Esophagus muscularis mucosa (tissue), 4 donors: ENCODE results near the gene FOXK1. TPM values are rescaled to one million over a fixed set of nuclear protein-coding genes. Genes with fewer than 3 reads are reported as not detected.

ENCODE experiments used
- DNase-seq: peaks from one replicate; pipeline ENCODE4 v3.0.0-alpha.2; 2017; ENCODE audit errors: extremely low spot score
- H3K27ac ChIP-seq, 4 donors: fragments of 200-600 bp; sonication (generic); replicated peaks in 1 of 4; 1 replicate in 3 of 4; 2 replicates in 1 of 4; pipeline ENCODE4 v1.5.1; 2016 to 2019; ENCODE audit warnings: mild to moderate bottlenecking in 1 of 4
- H3K27me3 ChIP-seq, 4 donors: fragments of 200-600 bp; sonication (generic); one replicate each; pipeline versions ENCODE4 v1.5.1 to v1.6.0; 2016 to 2019
- H3K36me3 ChIP-seq, 4 donors: fragments of 200-600 bp; sonication (generic); one replicate each; pipeline ENCODE4 v1.5.1; 2016 to 2019
- H3K4me1 ChIP-seq, 4 donors: fragments of 200-600 bp; sonication (generic); one replicate each; pipeline ENCODE4 v1.5.1; 2016 to 2019
- H3K4me3 ChIP-seq, 4 donors: fragments of 200-600 bp; sonication (generic); 1 replicate in 2 of 4; 2 replicates in 2 of 4; pipeline ENCODE4 v1.5.1; 2016 to 2019; ENCODE audit warnings: mild to moderate bottlenecking in 4 of 4, moderate library complexity in 1 of 4
- H3K9me3 ChIP-seq, 4 donors: fragments of 200-600 bp; sonication (generic); 1 replicate in 3 of 4; 2 replicates in 1 of 4; pipeline ENCODE4 v1.5.1; 2016 to 2019
- CTCF ChIP-seq, 3 experiments: fragments of 200-600 bp in 2 of 3; fragments of 450-650 bp in 1 of 3; sonication (generic) in 2 of 3; IDR thresholded peaks; one replicate each; pipeline ENCODE4 v1.5.1; 2017 to 2019; ENCODE audit warnings: antibody characterized with exemption in 3 of 3, mild to moderate bottlenecking in 2 of 3, moderate library complexity in 1 of 3
- EP300 ChIP-seq: sonication (generic); formaldehyde crosslinking; IDR thresholded peaks from one replicate; pipeline ENCODE4 v1.6.1; 2017; ENCODE audit warnings: antibody characterized with exemption
- POLR2A ChIP-seq: fragments of 450-650 bp; IDR thresholded peaks from one replicate; pipeline ENCODE4 v1.6.1; 2017; ENCODE audit warnings: antibody characterized with exemption, moderate library complexity, mild to moderate bottlenecking, low read depth
- POLR2AphosphoS5 ChIP-seq, 2 donors: sonication (generic); formaldehyde crosslinking; IDR thresholded peaks; one replicate each; pipeline ENCODE4 v1.6.1; 2017; ENCODE audit warnings: antibody characterized with exemption in 2 of 2
- WGBS: methylation state at CpG from one replicate; pipeline ENCODE4 v1.1.5; 2018; 5-methylcytosine and 5-hydroxymethylcytosine counted together
- intact Hi-C: fragments of 100-400 bp; cut with DNase I; formaldehyde crosslinking; loops from one replicate; pipeline ENCODE4 v1.15.1; 2023
- total RNA-seq, 4 donors: library from RNA; depleted of rRNA; stranded (reverse); fragments of >200 nt; gene quantifications; one replicate each; pipeline versions ENCODE4 v1.1.0 to v1.2.1, GENCODE V29; 2016

Gene FOXK1
- total RNA-seq, 4 donors from 2014 or later: 23.4 to 46.1 (median 36.3) TPM

- no peaks in the 10 kb centered on the region for H3K4me1 ChIP-seq
- H3K36me3 ChIP-seq: peaks cover 81 to 98% (median 97%) of the 10 kb centered on the region in 4 donors
- H3K27ac ChIP-seq: no peak overlapping the region
- intact Hi-C loops: no loop called here
- H3K9me3 ChIP-seq: no peaks in the 10 kb centered on the region
- WGBS: 83% methylated on average over 14 of the region's 20 CpGs
- no peaks in the 10 kb centered on the region for H3K27me3 ChIP-seq
- TF ChIP-seq POLR2AphosphoS5 (IDR thresholded peaks at IDR 0.05) (no peak), CTCF (IDR thresholded peaks at IDR 0.05) (no peak), POLR2A (no peak), EP300 (no peak)
- no peak overlapping the region for H3K4me3 ChIP-seq
- no peak for DNase-seq
Observed at GRCh38 chr7:4785371-4785770, 103.3 kb downstream of the FOXK1 start.

GRCh38 chr7:4786015-4786414 is 103.9 kb downstream of the FOXK1 start:
- H3K4me1 ChIP-seq: no peaks in the 10 kb centered on the region
- intact Hi-C loops: no loop called here
- H3K27me3 ChIP-seq: no peaks in the 10 kb centered on the region
- WGBS: 95% methylated on average over 16 of the region's 17 CpGs
- H3K4me3 ChIP-seq: no peak overlapping the region
- H3K27ac ChIP-seq: no peak overlapping the region
- no peak for DNase-seq
- peaks cover 87 to 100% (median 100%) of the 10 kb centered on the region in 4 donors for H3K36me3 ChIP-seq
- H3K9me3 ChIP-seq: no peaks in the 10 kb centered on the region
- TF ChIP-seq CTCF (IDR thresholded peaks at IDR 0.05) (no peak), POLR2AphosphoS5 (IDR thresholded peaks at IDR 0.05) (no peak), POLR2A (no peak), EP300 (no peak)

GRCh38 chr7:4787541-4787940 is 105.4 kb downstream of the FOXK1 start:
- Histone ChIP-seq H3K27me3 (no peaks in the 10 kb centered on the region), H3K4me3 (no peak overlapping the region), H3K9me3 (no peaks in the 10 kb centered on the region), H3K27ac (no peak overlapping the region), H3K4me1 (peaks cover 0 to 14% (median 12%) of the 10 kb centered on the region in 4 donors), H3K36me3 (peaks cover 75 to 100% (median 93%) of the 10 kb centered on the region in 4 donors)
- intact Hi-C loops: no loop called here
- TF ChIP-seq POLR2A: no peak
- DNase-seq: no peak
- WGBS: 90% methylated on average over 12 of the region's 17 CpGs

- intact Hi-C loops: no loop called here
- peaks cover 70 to 99% (median 87%) of the 10 kb centered on the region in 4 donors for H3K36me3 ChIP-seq
- no peak for TF ChIP-seq POLR2A
- H3K9me3 ChIP-seq: no peaks in the 10 kb centered on the region
- no peaks in the 10 kb centered on the region for H3K27me3 ChIP-seq
- H3K27ac ChIP-seq: no peak overlapping the region
- WGBS: 80% methylated on average over 14 of the region's 23 CpGs
- DNase-seq: no peak
- H3K4me3 ChIP-seq: no peak overlapping the region
- H3K4me1 ChIP-seq: peaks cover 0 to 20% (median 17%) of the 10 kb centered on the region in 4 donors
Observed at GRCh38 chr7:4787947-4788626, 106.0 kb downstream of the FOXK1 start.

- no peak for DNase-seq
- H3K27me3 ChIP-seq: no peaks in the 10 kb centered on the region
- H3K36me3 ChIP-seq: peaks cover 63 to 97% (median 81%) of the 10 kb centered on the region in 4 donors
- no peak overlapping the region for H3K27ac ChIP-seq
- H3K9me3 ChIP-seq: no peaks in the 10 kb centered on the region
- H3K4me3 ChIP-seq: no peak overlapping the region
- WGBS: 95% methylated on average over 24 of the region's 27 CpGs
- no peak for TF ChIP-seq EP300
- no peak for TF ChIP-seq CTCF (IDR thresholded peaks at IDR 0.05)
- no peak for TF ChIP-seq POLR2A
- TF ChIP-seq POLR2AphosphoS5 (IDR thresholded peaks at IDR 0.05): no peak
- intact Hi-C loops: no loop called here
- H3K4me1 ChIP-seq: peaks cover 0 to 25% (median 22%) of the 10 kb centered on the region in 4 donors
Observed at GRCh38 chr7:4788627-4789189, 106.6 kb downstream of the FOXK1 start.
